ENCODE measurements around the gene CLDN5.

DNA sequence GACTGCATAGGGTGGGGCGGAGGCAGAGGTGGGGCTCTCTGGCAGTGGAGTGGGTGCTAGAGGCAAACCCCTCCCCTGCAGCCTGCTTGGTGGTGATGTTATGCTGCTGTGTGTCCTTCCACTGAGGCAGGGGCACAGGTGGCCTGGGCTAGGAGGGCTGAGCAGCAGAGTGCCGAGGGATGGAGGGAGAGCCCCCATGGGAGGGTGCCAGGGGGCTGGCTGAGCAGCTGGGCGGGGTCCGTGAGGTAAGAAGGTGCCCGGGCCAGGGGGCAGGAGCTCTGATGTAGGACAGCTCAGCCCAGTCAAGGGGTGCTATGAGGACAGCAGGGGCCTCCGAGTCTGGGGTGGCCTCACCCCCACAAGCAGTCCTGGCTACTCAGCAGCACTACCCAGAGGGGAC is 4.2 kb downstream of the CLDN5 start:
- TF ChIP-seq, protein P1, sequence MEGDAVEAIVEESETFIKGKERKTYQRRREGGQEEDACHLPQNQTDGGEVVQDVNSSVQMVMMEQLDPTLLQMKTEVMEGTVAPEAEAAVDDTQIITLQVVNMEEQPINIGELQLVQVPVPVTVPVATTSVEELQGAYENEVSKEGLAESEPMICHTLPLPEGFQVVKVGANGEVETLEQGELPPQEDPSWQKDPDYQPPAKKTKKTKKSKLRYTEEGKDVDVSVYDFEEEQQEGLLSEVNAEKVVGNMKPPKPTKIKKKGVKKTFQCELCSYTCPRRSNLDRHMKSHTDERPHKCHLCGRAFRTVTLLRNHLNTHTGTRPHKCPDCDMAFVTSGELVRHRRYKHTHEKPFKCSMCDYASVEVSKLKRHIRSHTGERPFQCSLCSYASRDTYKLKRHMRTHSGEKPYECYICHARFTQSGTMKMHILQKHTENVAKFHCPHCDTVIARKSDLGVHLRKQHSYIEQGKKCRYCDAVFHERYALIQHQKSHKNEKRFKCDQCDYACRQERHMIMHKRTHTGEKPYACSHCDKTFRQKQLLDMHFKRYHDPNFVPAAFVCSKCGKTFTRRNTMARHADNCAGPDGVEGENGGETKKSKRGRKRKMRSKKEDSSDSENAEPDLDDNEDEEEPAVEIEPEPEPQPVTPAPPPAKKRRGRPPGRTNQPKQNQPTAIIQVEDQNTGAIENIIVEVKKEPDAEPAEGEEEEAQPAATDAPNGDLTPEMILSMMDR (IDR thresholded peaks at IDR 0.05 in 8 of 11, conservative IDR thresholded peaks at IDR 0.05 in 3 of 11): no peak
- no peak for TF ChIP-seq POLR2A (IDR thresholded peaks at IDR 0.05)
